NCI-H748 (cell line): ENCODE data around the gene FNDC3A.

Source experiments
- DNase-seq: peaks from one replicate; lab custom pipeline; 2025; ENCODE audit not compliant: unreplicated experiment; lab: John Stamatoyannopoulos, UW

The FNDC3A gene

GRCh38 chr13:48975856-48976575, at the start of gene FNDC3A:
FNDC3A (plus strand) TSS chr13:48975912; CDS start chr13:49006191, 30,279 bp downstream.
- DNase-seq = peak; percentile 92

- DNase-seq = no peak
These were observed 46.8 kb upstream of the FNDC3A start for GRCh38 chr13:48928757-48929430.

- no peak for DNase-seq
These were observed 44.8 kb upstream of the FNDC3A start for GRCh38 chr13:48930918-48931317.

- DNase-seq = no peak
These were observed 37.3 kb upstream of the FNDC3A start for GRCh38 chr13:48938308-48938943.

GRCh38 chr13:48939728-48940127, 36.0 kb upstream of the FNDC3A start:
- DNase-seq = no peak

GRCh38 chr13:48942131-48942530, 33.6 kb upstream of the FNDC3A start:
- no peak for DNase-seq

- no peak for DNase-seq
These were observed 31.5 kb upstream of the FNDC3A start for GRCh38 chr13:48944221-48944620.

GRCh38 chr13:48945626-48946025, 30.1 kb upstream of the FNDC3A start:
- DNase-seq = no peak

GRCh38 chr13:48946163-48946562, 29.5 kb upstream of the FNDC3A start:
- no peak for DNase-seq

GRCh38 chr13:48949566-48950500, 25.9 kb upstream of the FNDC3A start:
- no peak for DNase-seq

GRCh38 chr13:48950501-48950875, 25.2 kb upstream of the FNDC3A start:
- DNase-seq = no peak

- no peak for DNase-seq
These were observed 21.6 kb upstream of the FNDC3A start for GRCh38 chr13:48954081-48954480.

- DNase-seq = no peak
These were observed 20.2 kb upstream of the FNDC3A start for GRCh38 chr13:48955536-48955935.

GRCh38 chr13:48961379-48961778, 14.3 kb upstream of the FNDC3A start:
- DNase-seq = no peak

GRCh38 chr13:48962281-48962680, 13.4 kb upstream of the FNDC3A start:
- no peak for DNase-seq

- no peak for DNase-seq
These were observed 10.0 kb upstream of the FNDC3A start for GRCh38 chr13:48965736-48966135.

GRCh38 chr13:48969685-48970084, 6.0 kb upstream of the FNDC3A start:
- DNase-seq = no peak

- no peak for DNase-seq
These were observed 1.8 kb upstream of the FNDC3A start for GRCh38 chr13:48973845-48974431.

- DNase-seq = peak; percentile 84
These were observed 434 bp upstream of the FNDC3A start for GRCh38 chr13:48975101-48975855.
